Endodermal cell (in vitro differentiated cells): ENCODE data around the gene TCEA3. TPM values are rescaled to one million over a fixed set of nuclear protein-coding genes. Genes with fewer than 3 reads are reported as not detected.
"Not testable (repeated sequence)": the region's sequence is repeated elsewhere in the genome, so short reads cannot be mapped to it uniquely, and the experiment has no call there.

ENCODE experiments used
- DNase-seq: peaks from one replicate; pipeline ENCODE4 v3.0.0-alpha.2; 2017
- H3K27ac ChIP-seq: 2 replicates; pipeline ENCODE4 v1.5.1; 2013; ENCODE audit warnings: mild to moderate bottlenecking, low read depth, low read length, moderate library complexity
- H3K27me3 ChIP-seq: 2 replicates; pipeline ENCODE4 v1.6.1; 2013; ENCODE audit warnings: mild to moderate bottlenecking, low read length, moderate library complexity; ENCODE audit not compliant: insufficient read depth, control insufficient read depth, poor library complexity, severe bottlenecking
- H3K36me3 ChIP-seq: 2 replicates; pipeline ENCODE4 v1.7.0; 2013; ENCODE audit warnings: mild to moderate bottlenecking, low read length, moderate library complexity; ENCODE audit not compliant: control insufficient read depth, insufficient read depth
- H3K4me1 ChIP-seq: one replicate; pipeline ENCODE4 v1.7.0; 2013; ENCODE audit warnings: low read length; ENCODE audit not compliant: control insufficient read depth, insufficient read depth
- H3K4me3 ChIP-seq: 2 replicates; pipeline ENCODE4 v1.5.1; 2013; ENCODE audit warnings: mild to moderate bottlenecking, low read length, moderate library complexity
- H3K9ac ChIP-seq: 2 replicates; pipeline ENCODE4 v1.6.1; 2013; ENCODE audit warnings: mild to moderate bottlenecking, low read length, moderate library complexity; ENCODE audit not compliant: poor library complexity, severe bottlenecking; ENCODE audit errors: extremely low read depth
- H3K9me3 ChIP-seq: 2 replicates; pipeline ENCODE4 v1.6.1; 2013; ENCODE audit warnings: mild to moderate bottlenecking, low read length, moderate library complexity; ENCODE audit not compliant: control insufficient read depth
- H3K27ac Mint-ChIP-seq: 2 replicates; pipeline ENCODE4 v1.8.0; 2020; ENCODE audit warnings: mixed read lengths
- H3K27me3 Mint-ChIP-seq: 2 replicates; pipeline ENCODE4 v1.8.0; 2021; ENCODE audit warnings: mild to moderate bottlenecking, mixed read lengths; ENCODE audit not compliant: insufficient read depth
- H3K36me3 Mint-ChIP-seq: 2 replicates; pipeline ENCODE4 v1.8.0; 2020; ENCODE audit warnings: low read depth, mixed read lengths
- H3K4me1 Mint-ChIP-seq: 2 replicates; pipeline ENCODE4 v1.8.0; 2020; ENCODE audit warnings: mixed read lengths
- H3K4me3 Mint-ChIP-seq: 2 replicates; pipeline ENCODE4 v1.8.0; 2020; ENCODE audit warnings: mild to moderate bottlenecking, moderate library complexity, mixed read lengths
- H3K9me3 Mint-ChIP-seq: 2 replicates; pipeline ENCODE4 v1.8.0; 2020; ENCODE audit warnings: mild to moderate bottlenecking, mixed read lengths
- WGBS, 2 experiments: methylation state at CpG; one replicate each; pipeline versions ENCODE4 v1.1.5 to v1.1.7; 2013; ENCODE audit warnings: missing lambda C conversion rate in 2 of 2, mixed read lengths in 1 of 2; ENCODE audit not compliant: insufficient coverage in 1 of 2, insufficient read length in 1 of 2; 5-methylcytosine and 5-hydroxymethylcytosine counted together
- total RNA-seq, 2 donors: library from RNA; stranded (reverse); fragmentation: NEBNext Ultra II Directional in 1 of 2; extraction: Animal tissue kit (Norgen Biotek cat#: 25700) in 1 of 2; gene quantifications; 2 replicates in 1 of 2; 3 replicates in 1 of 2; pipeline ENCODE4 v1.2.1, GENCODE V29; 2021
- TF ChIP-seq, protein P1 (sequence below): fragments of 200-600 bp; sonication (generic); conservative IDR thresholded peaks from 2 replicates; pipeline ENCODE4 v1.5.0; 2021; ENCODE audit warnings: antibody characterized with exemption, mild to moderate bottlenecking

The TCEA3 gene
- total RNA-seq, 2 donors from 2014 or later = 4.0 to 4.7 TPM

GRCh38 chr1:23376890-23377811 is 47.4 kb downstream of the TCEA3 start:
- Histone ChIP-seq H3K4me3 (no peak overlapping the region), H3K27ac (peak overlapping the region; percentile 7), H3K4me1 (peaks cover 20% of the 10 kb centered on the region), H3K9ac (no peak overlapping the region), H3K27me3 (no peaks in the 10 kb centered on the region), H3K9me3 (no peaks in the 10 kb centered on the region), H3K36me3 (peaks cover 7% of the 10 kb centered on the region)
- 79 to 89% methylated on average over 10 to 19 of the region's 19 CpGs for WGBS, 2 experiments
- H3K27me3 Mint-ChIP-seq = peaks cover 48% of the 10 kb centered on the region
- peaks cover 4% of the 10 kb centered on the region for H3K9me3 Mint-ChIP-seq
- no peak overlapping the region for H3K4me3 Mint-ChIP-seq
- DNase-seq = peak; percentile 53
- H3K27ac Mint-ChIP-seq = peak overlapping the region; percentile 20
- peaks cover 40% of the 10 kb centered on the region for H3K4me1 Mint-ChIP-seq
- TF ChIP-seq, protein P1, sequence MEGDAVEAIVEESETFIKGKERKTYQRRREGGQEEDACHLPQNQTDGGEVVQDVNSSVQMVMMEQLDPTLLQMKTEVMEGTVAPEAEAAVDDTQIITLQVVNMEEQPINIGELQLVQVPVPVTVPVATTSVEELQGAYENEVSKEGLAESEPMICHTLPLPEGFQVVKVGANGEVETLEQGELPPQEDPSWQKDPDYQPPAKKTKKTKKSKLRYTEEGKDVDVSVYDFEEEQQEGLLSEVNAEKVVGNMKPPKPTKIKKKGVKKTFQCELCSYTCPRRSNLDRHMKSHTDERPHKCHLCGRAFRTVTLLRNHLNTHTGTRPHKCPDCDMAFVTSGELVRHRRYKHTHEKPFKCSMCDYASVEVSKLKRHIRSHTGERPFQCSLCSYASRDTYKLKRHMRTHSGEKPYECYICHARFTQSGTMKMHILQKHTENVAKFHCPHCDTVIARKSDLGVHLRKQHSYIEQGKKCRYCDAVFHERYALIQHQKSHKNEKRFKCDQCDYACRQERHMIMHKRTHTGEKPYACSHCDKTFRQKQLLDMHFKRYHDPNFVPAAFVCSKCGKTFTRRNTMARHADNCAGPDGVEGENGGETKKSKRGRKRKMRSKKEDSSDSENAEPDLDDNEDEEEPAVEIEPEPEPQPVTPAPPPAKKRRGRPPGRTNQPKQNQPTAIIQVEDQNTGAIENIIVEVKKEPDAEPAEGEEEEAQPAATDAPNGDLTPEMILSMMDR = no peak
- H3K36me3 Mint-ChIP-seq = peaks cover 5% of the 10 kb centered on the region

GRCh38 chr1:23374079-23374735 is 50.3 kb downstream of the TCEA3 start:
- WGBS, 2 experiments = 51 to 64% methylated on average over 9 to 12 of the region's 12 CpGs
- Mint-ChIP-seq H3K4me1 (peaks cover 59% of the 10 kb centered on the region), H3K27ac (peak overlapping the region; percentile 74), H3K27me3 (peaks cover 48% of the 10 kb centered on the region), H3K4me3 (peak overlapping the region; percentile 16)
- peak; percentile 72 for DNase-seq
- H3K36me3 Mint-ChIP-seq, H3K27ac ChIP-seq, H3K9me3 ChIP-seq, H3K27me3 ChIP-seq, H3K9me3 Mint-ChIP-seq: not testable (repeated sequence)
- H3K4me1 ChIP-seq = peaks cover 31% of the 10 kb centered on the region
- peaks cover 11% of the 10 kb centered on the region for H3K36me3 ChIP-seq
- H3K9ac ChIP-seq = peak overlapping the region; percentile 6
- peak overlapping the region; percentile 32 for H3K4me3 ChIP-seq

DNA sequence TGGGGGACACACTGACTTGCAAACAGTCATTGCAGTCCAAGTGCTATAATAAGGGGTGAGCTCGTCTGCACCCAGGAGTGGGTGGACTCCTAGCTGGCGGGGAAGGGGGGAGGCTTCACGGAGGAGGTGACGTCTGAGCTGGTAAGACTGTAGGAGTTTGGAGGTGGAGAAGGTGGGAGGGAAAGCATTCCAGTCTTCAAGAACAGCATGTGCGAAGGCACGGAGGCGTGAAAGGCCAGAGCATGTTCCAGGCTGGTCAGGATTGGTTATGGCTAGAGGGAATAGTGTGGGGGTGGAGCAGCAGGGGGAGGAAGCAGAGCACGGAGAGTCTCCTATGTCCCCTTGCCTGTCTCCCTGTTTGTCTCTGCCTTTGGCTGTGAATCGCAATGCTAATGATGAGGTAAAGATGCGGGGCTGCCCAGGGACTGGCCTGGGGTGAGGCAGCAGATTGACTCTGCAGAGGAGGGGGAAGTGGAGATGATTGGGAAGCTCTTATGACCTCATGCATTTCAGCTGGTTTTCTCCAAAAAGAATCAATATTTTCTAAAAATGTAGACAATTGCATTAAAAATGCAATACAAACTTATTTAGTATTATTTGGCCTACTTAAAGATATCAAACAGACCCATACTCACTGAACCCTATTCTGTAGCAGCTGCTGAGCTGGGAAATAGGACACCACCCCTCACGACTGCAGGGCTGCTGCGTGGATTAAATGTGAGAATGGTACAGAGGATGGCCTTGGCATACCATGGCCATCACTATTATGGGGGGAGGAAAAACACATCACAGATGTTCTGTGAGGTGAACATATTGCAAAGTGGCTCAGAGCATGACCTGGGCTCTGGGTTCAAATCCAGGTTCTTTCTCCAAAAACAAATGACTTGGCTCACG is 52.3 kb downstream of the TCEA3 start:
- Histone ChIP-seq H3K27me3 (no peaks in the 10 kb centered on the region), H3K9ac (peak overlapping the region; percentile 94), H3K4me1 (peaks cover 31% of the 10 kb centered on the region), H3K27ac (peak overlapping the region; percentile 8), H3K9me3 (peaks cover 3% of the 10 kb centered on the region), H3K36me3 (peaks cover 11% of the 10 kb centered on the region), H3K4me3 (peak overlapping the region; percentile 95)
- H3K36me3 Mint-ChIP-seq = peaks cover 12% of the 10 kb centered on the region
- peak overlapping the region; percentile 90 for H3K27ac Mint-ChIP-seq
- peak overlapping the region; percentile 89 for H3K4me3 Mint-ChIP-seq
- H3K27me3 Mint-ChIP-seq = peaks cover 50% of the 10 kb centered on the region
- peaks cover 6% of the 10 kb centered on the region for H3K9me3 Mint-ChIP-seq
- peak; percentile 92 for DNase-seq
- TF ChIP-seq, protein P1 = no peak
- H3K4me1 Mint-ChIP-seq = peaks cover 60% of the 10 kb centered on the region
- WGBS, 2 experiments = 50 to 51% methylated on average over 10 to 13 of the region's 13 CpGs
